Calu3 (cell line): Measurements from ENCODE around the gene YY1. TPM values are rescaled to one million over a fixed set of nuclear protein-coding genes. Genes with fewer than 3 reads are reported as not detected.
"Not testable (repeated sequence)": the region's sequence is repeated elsewhere in the genome, so short reads cannot be mapped to it uniquely, and the experiment has no call there.

Experiments
- BruUV-seq: library from RNA; stranded (reverse); fragments of 400-500 nt; replicated peaks from 2 replicates; lab custom pipeline; 2021; lab: Mats Ljungman, UMichigan
- CTCF ChIA-PET: fragments of 300-600 bp; sonication (Branson Sonifier 250); formaldehyde crosslinking; loops from one replicate; lab custom pipeline; 2022; ENCODE audit warnings: antibody characterized with exemption; lab: Charles Lee
- DNase-seq: peaks from one replicate; pipeline ENCODE4 v3.0.0; 2022
- H3K27ac Mint-ChIP-seq: one replicate; pipeline ENCODE4 v1.8.0; 2022; ENCODE audit warnings: mixed read lengths; ENCODE audit not compliant: unreplicated experiment
- H3K27me3 Mint-ChIP-seq: one replicate; pipeline ENCODE4 v1.8.0; 2022; ENCODE audit warnings: mixed read lengths; ENCODE audit not compliant: unreplicated experiment
- H3K36me3 Mint-ChIP-seq: one replicate; pipeline ENCODE4 v1.8.0; 2022; ENCODE audit warnings: mild to moderate bottlenecking, moderate library complexity, mixed read lengths; ENCODE audit not compliant: insufficient read depth, unreplicated experiment
- H3K4me1 Mint-ChIP-seq: one replicate; pipeline ENCODE4 v1.8.0; 2022; ENCODE audit warnings: mild to moderate bottlenecking, low read depth, mixed read lengths; ENCODE audit not compliant: unreplicated experiment
- H3K4me3 Mint-ChIP-seq: one replicate; pipeline ENCODE4 v1.8.0; 2022; ENCODE audit warnings: mild to moderate bottlenecking, low read depth, moderate library complexity, mixed read lengths; ENCODE audit not compliant: unreplicated experiment
- H3K9me3 Mint-ChIP-seq: one replicate; pipeline ENCODE4 v1.8.0; 2022; ENCODE audit warnings: low read depth, mixed read lengths; ENCODE audit not compliant: unreplicated experiment
- intact Hi-C: fragments of 100-400 bp; cut with micrococcal nuclease; formaldehyde crosslinking; loops from one replicate; pipeline ENCODE4 v1.10.0; 2022; ENCODE audit not compliant: unreplicated experiment
- total RNA-seq: library from RNA; stranded (reverse); gene quantifications from 2 replicates; pipeline ENCODE4 v1.2.3, GENCODE V29; 2022
- TF ChIP-seq, protein P1 (sequence below): fragments of 200-600 bp; IDR thresholded peaks from one replicate; pipeline ENCODE4 v1.8.0; 2022; ENCODE audit warnings: antibody characterized with exemption; ENCODE audit not compliant: unreplicated experiment

Gene YY1
- total RNA-seq, 1 experiment from 2014 or later, result 100.0 TPM

DNA sequence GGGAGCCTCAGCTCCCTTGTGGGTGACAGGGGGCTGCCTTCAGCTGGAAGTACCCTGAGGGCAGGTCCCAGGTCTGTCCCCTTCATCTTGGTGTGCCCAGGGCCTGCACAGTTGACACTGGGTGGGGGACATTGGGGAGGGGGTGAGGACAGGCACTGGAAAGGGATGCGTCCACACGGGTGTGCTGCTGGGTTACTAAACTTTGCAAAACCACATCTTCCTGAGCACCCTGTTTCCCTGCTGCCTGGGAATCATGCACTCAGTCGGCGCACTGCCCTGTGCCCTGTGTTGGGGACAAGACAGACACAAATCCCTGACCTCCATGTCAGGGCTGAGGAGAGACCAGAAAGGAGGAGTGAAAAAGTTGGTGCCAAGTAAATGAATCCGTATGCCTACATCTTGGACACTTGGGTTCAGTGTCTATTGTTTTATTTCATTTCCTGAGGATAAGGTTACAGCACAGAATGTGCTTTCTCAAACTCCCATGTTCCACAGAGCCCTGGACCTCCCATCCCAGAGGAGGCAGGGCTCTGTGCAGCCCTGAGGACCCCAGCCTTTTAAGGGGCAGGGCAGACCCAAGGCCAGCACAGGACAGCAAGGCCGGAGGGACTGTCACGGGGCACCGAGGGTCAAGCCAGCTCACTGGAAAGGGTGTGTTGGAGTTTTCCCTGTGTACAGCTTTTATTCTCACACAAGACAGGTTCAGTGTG lies 70.2 kb downstream of the YY1 start:
- H3K9me3 Mint-ChIP-seq, result no peaks in the 10 kb centered on the region
- peaks cover 19% of the 10 kb centered on the region for H3K27me3 Mint-ChIP-seq
- peaks cover 16% of the 10 kb centered on the region for H3K4me1 Mint-ChIP-seq
- no peak overlapping the region for H3K4me3 Mint-ChIP-seq
- TF ChIP-seq, protein P1, sequence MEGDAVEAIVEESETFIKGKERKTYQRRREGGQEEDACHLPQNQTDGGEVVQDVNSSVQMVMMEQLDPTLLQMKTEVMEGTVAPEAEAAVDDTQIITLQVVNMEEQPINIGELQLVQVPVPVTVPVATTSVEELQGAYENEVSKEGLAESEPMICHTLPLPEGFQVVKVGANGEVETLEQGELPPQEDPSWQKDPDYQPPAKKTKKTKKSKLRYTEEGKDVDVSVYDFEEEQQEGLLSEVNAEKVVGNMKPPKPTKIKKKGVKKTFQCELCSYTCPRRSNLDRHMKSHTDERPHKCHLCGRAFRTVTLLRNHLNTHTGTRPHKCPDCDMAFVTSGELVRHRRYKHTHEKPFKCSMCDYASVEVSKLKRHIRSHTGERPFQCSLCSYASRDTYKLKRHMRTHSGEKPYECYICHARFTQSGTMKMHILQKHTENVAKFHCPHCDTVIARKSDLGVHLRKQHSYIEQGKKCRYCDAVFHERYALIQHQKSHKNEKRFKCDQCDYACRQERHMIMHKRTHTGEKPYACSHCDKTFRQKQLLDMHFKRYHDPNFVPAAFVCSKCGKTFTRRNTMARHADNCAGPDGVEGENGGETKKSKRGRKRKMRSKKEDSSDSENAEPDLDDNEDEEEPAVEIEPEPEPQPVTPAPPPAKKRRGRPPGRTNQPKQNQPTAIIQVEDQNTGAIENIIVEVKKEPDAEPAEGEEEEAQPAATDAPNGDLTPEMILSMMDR, result no peak
- no peak overlapping the region for H3K27ac Mint-ChIP-seq
- BruUV-seq, result no TSS peak
- DNase-seq, result no peak
- CTCF ChIA-PET, result interaction anchor here (0.7 kb wide), 1 partner anchor 215 kb away, joined by 4 read pairs; no protein-coding TSS in a partner anchor
- intact Hi-C loops, result loop anchor here (10.0 kb wide), 1 partner anchor 66 kb away; the partner anchor contains the start of gene WDR25
- H3K36me3 Mint-ChIP-seq, result peaks cover 31% of the 10 kb centered on the region

DNA sequence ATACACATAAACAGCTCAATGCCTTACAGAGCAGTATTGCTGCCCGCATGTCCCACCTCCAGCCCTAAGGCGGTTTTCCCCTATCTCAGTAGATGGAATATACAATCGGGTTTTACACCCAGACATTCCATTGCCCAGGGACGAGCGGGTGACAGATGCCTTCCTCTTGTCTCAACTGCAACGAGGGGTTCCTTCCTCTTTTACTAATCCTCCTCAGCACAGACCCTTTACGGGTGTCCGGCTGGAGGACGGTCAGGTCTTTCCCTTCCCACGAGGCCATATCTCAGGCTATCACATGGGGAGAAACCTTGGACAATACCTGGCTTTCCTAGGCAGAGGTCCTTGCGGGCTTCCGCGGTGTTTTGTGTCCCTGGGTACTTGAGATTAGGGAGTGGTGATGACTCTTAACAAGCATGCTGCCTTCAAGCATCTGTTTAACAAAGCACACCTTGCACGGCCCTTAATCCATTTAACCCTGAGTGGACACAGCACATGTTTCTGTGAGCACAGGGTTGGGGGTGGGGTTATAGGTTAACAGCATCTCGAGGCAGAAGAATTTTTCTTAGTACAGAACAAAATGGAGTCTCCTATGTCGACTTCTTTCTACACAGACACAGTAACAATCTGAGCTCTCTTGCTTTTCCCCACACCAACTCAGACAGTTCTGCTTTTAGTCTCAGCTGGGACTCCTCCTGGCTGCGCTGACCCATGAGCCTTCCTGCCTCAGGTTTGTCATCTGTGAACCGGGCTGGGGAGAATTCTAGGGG lies 73.3 kb downstream of the YY1 start:
- H3K9me3 Mint-ChIP-seq, CTCF ChIA-PET, DNase-seq, H3K36me3 Mint-ChIP-seq, intact Hi-C loops, H3K4me1 Mint-ChIP-seq, H3K4me3 Mint-ChIP-seq, BruUV-seq, H3K27ac Mint-ChIP-seq: not testable (repeated sequence)
- peaks cover 19% of the 10 kb centered on the region for H3K27me3 Mint-ChIP-seq

DNA sequence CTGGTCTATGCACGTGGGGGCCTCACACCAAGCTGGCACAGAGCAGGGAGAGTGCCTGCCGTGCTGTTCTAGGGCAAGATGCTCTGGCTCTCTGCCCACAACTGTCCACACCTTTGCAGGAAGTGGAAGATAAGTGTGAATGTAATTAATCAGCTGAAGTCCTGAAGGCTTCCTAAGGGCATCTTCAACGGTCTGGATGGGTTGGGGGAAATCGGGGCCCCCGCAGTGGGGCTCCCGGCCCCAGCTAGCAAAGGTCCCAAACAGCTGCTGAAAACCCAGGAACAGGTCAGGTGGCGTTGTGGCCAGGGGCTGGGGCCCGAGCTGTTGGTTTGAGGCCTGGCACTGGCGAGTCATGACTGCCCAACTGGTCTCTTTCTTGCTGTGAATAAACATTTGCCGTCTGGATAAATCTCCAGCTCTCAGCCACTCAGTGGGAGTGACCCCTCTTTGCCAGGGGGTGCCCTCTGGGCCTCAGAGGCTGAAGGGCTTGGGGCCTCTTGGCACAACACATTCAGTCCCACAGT lies 74.0 kb downstream of the YY1 start:
- no peaks in the 10 kb centered on the region for H3K9me3 Mint-ChIP-seq
- H3K4me1 Mint-ChIP-seq, result peaks cover 5% of the 10 kb centered on the region
- TF ChIP-seq, protein P1, result no peak
- peaks cover 19% of the 10 kb centered on the region for H3K27me3 Mint-ChIP-seq
- CTCF ChIA-PET, result no interaction called here
- no peak for DNase-seq
- intact Hi-C loops, result no loop called here
- H3K27ac Mint-ChIP-seq, result no peak overlapping the region
- no TSS peak for BruUV-seq
- no peaks in the 10 kb centered on the region for H3K36me3 Mint-ChIP-seq
- H3K4me3 Mint-ChIP-seq, result no peak overlapping the region

DNA sequence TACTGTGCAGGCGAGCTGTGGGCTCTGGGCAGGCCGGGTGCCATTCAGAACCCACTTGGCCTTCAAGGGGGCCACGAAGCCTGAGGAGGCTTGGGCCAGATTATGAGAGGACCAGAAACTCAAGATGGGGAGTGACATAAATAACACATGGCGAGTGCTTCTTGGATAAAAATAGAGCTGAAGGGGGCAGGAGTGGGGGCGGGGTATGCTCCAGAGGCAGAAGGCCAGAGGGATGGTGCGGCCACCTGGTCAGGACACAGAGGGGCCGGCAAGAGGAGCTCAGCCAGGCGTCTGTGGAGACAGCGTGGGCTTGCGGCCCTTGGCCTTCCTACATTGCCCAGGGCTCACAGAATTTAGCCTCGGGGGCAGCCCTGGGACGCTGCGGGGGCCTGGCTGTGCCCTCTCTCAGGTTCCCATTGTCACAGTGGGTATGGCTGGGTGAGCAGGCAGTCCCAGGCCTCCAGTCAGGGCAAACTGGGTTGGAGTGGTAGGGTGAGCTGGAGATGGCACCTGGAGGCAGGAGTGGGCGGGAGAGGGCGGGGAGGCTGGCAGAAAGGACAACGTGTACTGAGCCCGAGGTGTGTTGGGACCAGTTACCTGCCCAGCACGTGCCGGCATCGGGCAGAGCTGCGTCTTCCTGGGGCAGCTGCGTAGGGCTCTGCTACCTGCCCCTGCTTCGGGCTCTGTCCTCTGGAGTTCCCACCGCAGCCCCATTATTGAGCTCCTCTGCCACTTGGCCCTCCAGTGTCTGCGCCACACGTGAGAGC lies 74.7 kb downstream of the YY1 start:
- Mint-ChIP-seq H3K36me3 (no peaks in the 10 kb centered on the region), H3K4me1 (no peaks in the 10 kb centered on the region), H3K9me3 (no peaks in the 10 kb centered on the region), H3K27me3 (peaks cover 19% of the 10 kb centered on the region), H3K27ac (no peak overlapping the region), H3K4me3 (no peak overlapping the region)
- TF ChIP-seq, protein P1, result no peak
- no TSS peak for BruUV-seq
- CTCF ChIA-PET, result interaction anchor here (0.5 to 0.7 kb wide), 2 partner anchors 90 to 630 kb away, joined by 3 to 4 read pairs; partner anchors contain the start of gene CYP46A1
- intact Hi-C loops, result no loop called here
- DNase-seq, result no peak
